H9 (cell line): ENCODE data around the gene GSTP1. TPM values are rescaled to one million over a fixed set of nuclear protein-coding genes. Genes with fewer than 3 reads are reported as not detected.

Source experiments
- DNase-seq: peaks from one replicate; pipeline ENCODE4 v3.0.0-alpha.2; 2017
- H2AFZ ChIP-seq: one replicate; pipeline ENCODE4 v1.6.1; 2013; ENCODE audit warnings: mild to moderate bottlenecking, low read length, control low read depth, moderate library complexity
- H2AK5ac ChIP-seq: 2 replicates; pipeline ENCODE4 v1.6.1; 2013; ENCODE audit warnings: low read length, control low read depth, mixed read lengths; ENCODE audit not compliant: insufficient read length
- H2BK120ac ChIP-seq: one replicate; pipeline ENCODE4 v1.6.1; 2013; ENCODE audit warnings: low read depth, mild to moderate bottlenecking, low read length, control low read depth, inconsistent platforms; ENCODE audit not compliant: poor library complexity, severe bottlenecking
- H2BK12ac ChIP-seq: 2 replicates; pipeline ENCODE4 v1.6.1; 2013; ENCODE audit warnings: low read length, control low read depth, mixed read lengths, low read depth; ENCODE audit not compliant: insufficient read length
- H2BK15ac ChIP-seq: 2 replicates; pipeline ENCODE4 v1.6.1; 2013; ENCODE audit warnings: low read depth, low read length, control low read depth
- H2BK20ac ChIP-seq: one replicate; pipeline ENCODE4 v1.6.1; 2013; ENCODE audit warnings: low read depth, mild to moderate bottlenecking, low read length, control low read depth, inconsistent platforms; ENCODE audit not compliant: poor library complexity, severe bottlenecking
- H2BK5ac ChIP-seq: 2 replicates; pipeline ENCODE4 v1.6.1; 2013; ENCODE audit warnings: low read length, control low read depth, mixed read lengths; ENCODE audit not compliant: insufficient read length
- H3K14ac ChIP-seq: 2 replicates; pipeline ENCODE4 v1.6.1; 2013; ENCODE audit warnings: low read length, control low read depth; ENCODE audit not compliant: insufficient read depth
- H3K18ac ChIP-seq: 2 replicates; pipeline ENCODE4 v1.6.1; 2013; ENCODE audit warnings: low read depth, mild to moderate bottlenecking, mixed read lengths, low read length, control low read depth; ENCODE audit not compliant: insufficient read length
- H3K23ac ChIP-seq: 2 replicates; pipeline ENCODE4 v1.6.1; 2013; ENCODE audit warnings: low read length, control low read depth, mixed read lengths, low read depth; ENCODE audit not compliant: insufficient read length
- H3K23me2 ChIP-seq: 2 replicates; pipeline ENCODE4 v1.6.1; 2013; ENCODE audit warnings: low read depth, mild to moderate bottlenecking, mixed read lengths, low read length, control low read depth; ENCODE audit not compliant: insufficient read length, poor library complexity, severe bottlenecking
- H3K27ac ChIP-seq: 2 replicates; pipeline ENCODE4 v1.5.1; 2013; ENCODE audit warnings: low read length, control low read depth, mixed read lengths, low read depth; ENCODE audit not compliant: insufficient read length
- H3K27me3 ChIP-seq: 2 replicates; pipeline ENCODE4 v1.6.1; 2013; ENCODE audit warnings: low read length, control low read depth, inconsistent platforms; ENCODE audit not compliant: insufficient read depth
- H3K4ac ChIP-seq: 2 replicates; pipeline ENCODE4 v1.6.1; 2013; ENCODE audit warnings: low read depth, mild to moderate bottlenecking, control low read depth, inconsistent platforms, low read length, moderate library complexity
- H3K4me1 ChIP-seq: 2 replicates; pipeline ENCODE4 v1.6.1; 2013; ENCODE audit warnings: low read length, control low read depth, inconsistent platforms; ENCODE audit not compliant: insufficient read depth
- H3K4me2 ChIP-seq: 2 replicates; pipeline ENCODE4 v1.6.1; 2013; ENCODE audit warnings: low read length, control low read depth, mixed read lengths; ENCODE audit not compliant: insufficient read length, insufficient read depth
- H3K56ac ChIP-seq: 2 replicates; pipeline ENCODE4 v1.6.1; 2013; ENCODE audit warnings: low read depth, mild to moderate bottlenecking, mixed read lengths, low read length, control low read depth; ENCODE audit not compliant: insufficient read length
- H3K79me1 ChIP-seq: 2 replicates; pipeline ENCODE4 v1.6.1; 2013; ENCODE audit warnings: low read depth, mild to moderate bottlenecking, moderate library complexity, low read length, control low read depth, inconsistent platforms; ENCODE audit not compliant: insufficient read depth, poor library complexity, severe bottlenecking
- H3K79me2 ChIP-seq: 2 replicates; pipeline ENCODE4 v1.6.1; 2013; ENCODE audit warnings: low read length, control low read depth, inconsistent platforms; ENCODE audit not compliant: insufficient read depth
- H3K9ac ChIP-seq: 2 replicates; pipeline ENCODE4 v1.6.1; 2013; ENCODE audit warnings: low read length, control low read depth, mixed read lengths; ENCODE audit not compliant: insufficient read length; ENCODE audit errors: extremely low read depth
- H3K9me3 ChIP-seq: one replicate; pipeline ENCODE4 v1.6.1; 2013; ENCODE audit warnings: low read depth, low read length, inconsistent platforms; ENCODE audit not compliant: control insufficient read depth
- H3T11ph ChIP-seq: one replicate; pipeline ENCODE4 v1.6.1; 2013; ENCODE audit warnings: mild to moderate bottlenecking, low read length, control low read depth, inconsistent platforms
- H4K20me1 ChIP-seq: one replicate; pipeline ENCODE4 v1.6.1; 2013; ENCODE audit not compliant: control insufficient read depth, insufficient read length, insufficient read depth
- H4K5ac ChIP-seq: 2 replicates; pipeline ENCODE4 v1.6.1; 2013; ENCODE audit warnings: low read depth, mild to moderate bottlenecking, mixed read lengths, low read length, control low read depth; ENCODE audit not compliant: insufficient read length
- H4K8ac ChIP-seq: replicated peaks from 2 replicates; pipeline ENCODE4 v1.6.1; 2013; ENCODE audit warnings: low read length, control low read depth, mixed read lengths, low read depth; ENCODE audit not compliant: insufficient read length
- H4K91ac ChIP-seq: 2 replicates; pipeline ENCODE4 v1.6.1; 2013; ENCODE audit warnings: low read depth, mild to moderate bottlenecking, moderate library complexity, mixed read lengths, low read length, control low read depth; ENCODE audit not compliant: insufficient read length
- H3K27ac Mint-ChIP-seq, 3 experiments: 2 replicates in 2 of 3; 3 replicates in 1 of 3; pipeline ENCODE4 v1.8.0; 2020 to 2021; ENCODE audit warnings: mixed read lengths in 3 of 3, mild to moderate bottlenecking in 1 of 3, moderate library complexity in 1 of 3
- H3K27me3 Mint-ChIP-seq: 2 replicates; pipeline ENCODE4 v1.8.0; 2021; ENCODE audit warnings: low read depth, mild to moderate bottlenecking, moderate library complexity, mixed read lengths
- H3K36me3 Mint-ChIP-seq, 3 experiments: 2 replicates in 2 of 3; 3 replicates in 1 of 3; pipeline ENCODE4 v1.8.0; 2020 to 2021; ENCODE audit warnings: low read depth in 3 of 3, mixed read lengths in 3 of 3; ENCODE audit not compliant: insufficient read depth in 1 of 3
- H3K4me1 Mint-ChIP-seq, 2 experiments: 2 replicates each; pipeline ENCODE4 v1.8.0; 2020; ENCODE audit warnings: mixed read lengths in 2 of 2
- H3K4me3 Mint-ChIP-seq, 2 experiments: 2 replicates in 1 of 2; 3 replicates in 1 of 2; pipeline ENCODE4 v1.8.0; 2020 to 2021; ENCODE audit warnings: mild to moderate bottlenecking in 2 of 2, mixed read lengths in 2 of 2, moderate library complexity in 1 of 2
- H3K9me3 Mint-ChIP-seq, 2 experiments: 2 replicates in 1 of 2; 3 replicates in 1 of 2; pipeline ENCODE4 v1.8.0; 2020; ENCODE audit warnings: mild to moderate bottlenecking in 2 of 2, mixed read lengths in 2 of 2, moderate library complexity in 1 of 2
- CTCF ChIP-seq: fragments of 200-600 bp; sonication (generic); conservative IDR thresholded peaks from 3 replicates; pipeline ENCODE4 v1.8.0; 2021; ENCODE audit warnings: antibody characterized with exemption, mild to moderate bottlenecking
- WGBS: extraction: QIAGEN DNeasy Blood & Tissue Kit; methylation state at CpG from one replicate; pipeline ENCODE4 v1.1.7; 2013; ENCODE audit warnings: missing lambda C conversion rate, low lambda C conversion rate, mixed read lengths; ENCODE audit not compliant: insufficient read length; ENCODE audit errors: extremely low coverage; 5-methylcytosine and 5-hydroxymethylcytosine counted together
- total RNA-seq: library from RNA; stranded (reverse); gene quantifications from 2 replicates; pipeline ENCODE4 v1.2.1, GENCODE V29; 2021

GSTP1 gene
- total RNA-seq, 1 experiment from 2014 or later: 1,469 TPM

GRCh38 chr11:67631853-67632174 is 48.2 kb downstream of the GSTP1 start:
- no peak overlapping the region for H3T11ph ChIP-seq
- H2BK20ac ChIP-seq: no peak overlapping the region
- H3K27me3 Mint-ChIP-seq: peaks cover 21% of the 10 kb centered on the region
- peaks cover 22 to 30% of the 10 kb centered on the region in 2 experiments for H3K4me1 Mint-ChIP-seq
- no CpG with 5 or more reads among the region's 2 CpGs for WGBS
- no peaks in the 10 kb centered on the region for H3K23me2 ChIP-seq
- H3K4me2 ChIP-seq: no peak overlapping the region
- no peak overlapping the region for H2AFZ ChIP-seq
- no peak overlapping the region for H3K56ac ChIP-seq
- no peak overlapping the region for H3K18ac ChIP-seq
- H4K20me1 ChIP-seq: no peaks in the 10 kb centered on the region
- no peaks in the 10 kb centered on the region for H3K27me3 ChIP-seq
- H2AK5ac ChIP-seq: no peak overlapping the region
- no peak overlapping the region for H4K91ac ChIP-seq
- peak overlapping the region; percentile 33 to 59; a peak in 3 of 5 replicates for H3K4me3 Mint-ChIP-seq
- H3K9me3 ChIP-seq: no peaks in the 10 kb centered on the region
- DNase-seq: no peak
- H3K4me1 ChIP-seq: no peaks in the 10 kb centered on the region; the same call in 1 of the 2 replicates
- H3K9ac ChIP-seq: no peak overlapping the region
- H3K23ac ChIP-seq: no peak overlapping the region
- no peaks in the 10 kb centered on the region for H3K79me2 ChIP-seq
- H4K5ac ChIP-seq: no peak overlapping the region
- no peak overlapping the region for H4K8ac ChIP-seq
- H2BK15ac ChIP-seq: no peak overlapping the region
- H3K14ac ChIP-seq: no peak overlapping the region; the same call in 1 of the 2 replicates
- no peak for TF ChIP-seq CTCF
- H3K9me3 Mint-ChIP-seq: peaks cover 0 to 3% of the 10 kb centered on the region in 2 experiments; a peak in 2 of 5 replicates
- H2BK120ac ChIP-seq: no peak overlapping the region
- no peak overlapping the region for H2BK5ac ChIP-seq
- no peaks in the 10 kb centered on the region for H3K79me1 ChIP-seq
- H3K36me3 Mint-ChIP-seq: peaks cover 3 to 8% (median 6%) of the 10 kb centered on the region in 3 experiments; a peak in 6 of 7 replicates
- H3K4ac ChIP-seq: no peak overlapping the region
- no peak overlapping the region for H2BK12ac ChIP-seq
- H3K27ac ChIP-seq: no peak overlapping the region
- H3K27ac Mint-ChIP-seq: no peak overlapping the region
